ENCODE measurements around the gene TAPT1. TPM values are rescaled to one million over a fixed set of nuclear protein-coding genes. Genes with fewer than 3 reads are reported as not detected.

Gene TAPT1
- total and polyA plus RNA-seq, 2 donors (not counting 1 experiment from before 2014, with no cell fraction given), result 58.4 to 76.0 TPM

DNA sequence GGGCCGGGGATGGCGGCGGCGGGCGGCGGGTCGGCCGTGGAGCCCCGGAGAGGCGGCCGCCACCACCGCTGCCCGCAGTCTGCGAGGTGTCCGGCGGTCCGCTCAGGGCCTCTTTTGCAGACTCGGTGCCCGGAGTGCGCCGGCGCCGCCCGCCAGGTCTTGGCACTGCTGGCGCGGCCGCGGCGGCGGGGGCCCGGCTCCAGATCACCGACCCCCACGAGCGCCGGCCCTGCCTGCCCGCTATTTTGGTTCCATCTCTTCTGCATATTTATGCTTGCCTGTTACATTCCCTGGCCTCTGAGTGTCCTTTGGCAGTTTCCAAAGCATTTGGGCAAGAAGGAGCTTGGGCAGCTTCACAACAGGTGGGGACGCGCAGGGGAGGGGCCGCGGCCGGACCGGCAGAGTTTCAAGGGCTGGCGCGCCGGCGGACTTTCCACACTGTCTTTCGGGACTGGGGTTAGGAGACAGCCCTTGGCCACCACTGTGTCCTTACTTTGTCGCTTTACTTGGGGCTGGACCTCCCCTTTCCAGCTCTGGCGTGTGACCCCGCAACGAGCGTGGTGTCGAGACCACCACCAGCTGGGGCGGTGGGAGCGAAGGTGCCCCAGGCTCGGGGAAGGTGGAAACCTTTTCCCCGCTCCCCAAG, 668 bp upstream of the TAPT1 start:
- DNase-seq, result peak; percentile 65
- POLR2A ChIA-PET, result interaction anchor here (1.3 to 1.5 kb wide), 2 partner anchors 9 to 21 kb away, joined by 3 to 5 read pairs; no protein-coding TSS in a partner anchor
- under 1% methylated on average over 57 of the region's 57 CpGs for WGBS (ENCODE audit: insufficient coverage)

More for the DNA sequence above, 668 bp upstream of the TAPT1 start:
- H3K4me1 ChIP-seq (ENCODE audit: control insufficient read depth in 2 of 2, insufficient read depth in 2 of 2, low read length in 2 of 2), result peaks cover 33 to 61% of the 10 kb centered on the region in 2 donors
- peaks cover 46% of the 10 kb centered on the region for H3K79me2 ChIP-seq (ENCODE audit: control insufficient read depth, insufficient read depth, low read length)
- H3K4me3 ChIP-seq (ENCODE audit: control extremely low read depth in 1 of 5, extremely low read depth in 1 of 5, insufficient read depth in 1 of 5, low read depth in 2 of 5, low read length in 4 of 5), result peak overlapping the region; percentile 72 to 88 (median 78)
- H3K27me3 Mint-ChIP-seq, result no peaks in the 10 kb centered on the region
- H3K9ac ChIP-seq (ENCODE audit: low read length), result peak overlapping the region; percentile 86
- H4K20me1 ChIP-seq (ENCODE audit: control insufficient read depth, insufficient read depth, low read length, poor library complexity, severe bottlenecking), result peaks cover 24% of the 10 kb centered on the region
- H3K36me3 ChIP-seq (replicated peaks in 1 of 2; ENCODE audit: control extremely low read depth in 1 of 2, control insufficient read depth in 1 of 2, extremely low read depth in 1 of 2, insufficient read depth in 2 of 2, low read length in 1 of 2), result peaks cover 0 to 6% of the 10 kb centered on the region in 2 experiments
- no peaks in the 10 kb centered on the region for H3K27me3 ChIP-seq (replicated peaks in 1 of 4; ENCODE audit: control extremely low read depth in 1 of 4, control insufficient read depth in 3 of 4, insufficient read depth in 4 of 4, low read length in 3 of 4)
- intact Hi-C loops (cut with micrococcal nuclease), result loop anchor here (1.0 to 10.0 kb wide), 6 partner anchors 30 to 1795 kb away; partner anchors contain the start of genes CPEB2, FAM200B, FBXL5 and LCORL
- peak overlapping the region; percentile 69 to 92 for H3K27ac ChIP-seq (ENCODE audit: low read length in 2 of 2)
- CTCF ChIA-PET, result interaction anchor here (1.3 to 2.6 kb wide), 5 partner anchors 19 to 38 kb away, joined by 4 to 14 read pairs (median 9); no protein-coding TSS in a partner anchor
- peak overlapping the region; percentile 78 for H2AFZ ChIP-seq (ENCODE audit: insufficient read depth, low read depth, low read length, poor library complexity, severe bottlenecking)
- no peak for TF ChIP-seq EZH2 (IDR thresholded peaks at IDR 0.05; ENCODE audit: borderline replicate concordance, insufficient read depth, low read depth, low read length, poor library complexity, severe bottlenecking)
- TF ChIP-seq, protein P1, sequence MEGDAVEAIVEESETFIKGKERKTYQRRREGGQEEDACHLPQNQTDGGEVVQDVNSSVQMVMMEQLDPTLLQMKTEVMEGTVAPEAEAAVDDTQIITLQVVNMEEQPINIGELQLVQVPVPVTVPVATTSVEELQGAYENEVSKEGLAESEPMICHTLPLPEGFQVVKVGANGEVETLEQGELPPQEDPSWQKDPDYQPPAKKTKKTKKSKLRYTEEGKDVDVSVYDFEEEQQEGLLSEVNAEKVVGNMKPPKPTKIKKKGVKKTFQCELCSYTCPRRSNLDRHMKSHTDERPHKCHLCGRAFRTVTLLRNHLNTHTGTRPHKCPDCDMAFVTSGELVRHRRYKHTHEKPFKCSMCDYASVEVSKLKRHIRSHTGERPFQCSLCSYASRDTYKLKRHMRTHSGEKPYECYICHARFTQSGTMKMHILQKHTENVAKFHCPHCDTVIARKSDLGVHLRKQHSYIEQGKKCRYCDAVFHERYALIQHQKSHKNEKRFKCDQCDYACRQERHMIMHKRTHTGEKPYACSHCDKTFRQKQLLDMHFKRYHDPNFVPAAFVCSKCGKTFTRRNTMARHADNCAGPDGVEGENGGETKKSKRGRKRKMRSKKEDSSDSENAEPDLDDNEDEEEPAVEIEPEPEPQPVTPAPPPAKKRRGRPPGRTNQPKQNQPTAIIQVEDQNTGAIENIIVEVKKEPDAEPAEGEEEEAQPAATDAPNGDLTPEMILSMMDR (IDR thresholded peaks at IDR 0.05), result no peak
- peak overlapping the region; percentile 66 for H3K4me2 ChIP-seq (replicated peaks; ENCODE audit: low read depth, low read length, poor library complexity, severe bottlenecking)
- peaks cover 70% of the 10 kb centered on the region for H3K4me1 Mint-ChIP-seq
- ATAC-seq (ENCODE audit: low read depth), result peak; percentile 18
- H3K4me3 Mint-ChIP-seq, result peak overlapping the region; percentile 99
- peak overlapping the region; percentile 99 for H3K27ac Mint-ChIP-seq
- no peaks in the 10 kb centered on the region for H3K9me3 Mint-ChIP-seq (ENCODE audit: insufficient read depth)
- peaks cover 0 to 1% (median 0%) of the 10 kb centered on the region in 3 donors for H3K9me3 ChIP-seq (ENCODE audit: control extremely low read depth in 1 of 3, control insufficient read depth in 2 of 3, insufficient read depth in 1 of 3, low read length in 2 of 3)

All from B cell (primary cell).